DND-41 (cell line): Measurements from ENCODE around the gene SHANK1.
"Not testable (repeated sequence)": the region's sequence is repeated elsewhere in the genome, so short reads cannot be mapped to it uniquely, and the experiment has no call there.

Experiments used
- EZH2 ChIP-seq: IDR thresholded peaks from 3 replicates; pipeline ENCODE4 v1.6.1; 2012; ENCODE audit warnings: borderline replicate concordance, low read depth, mild to moderate bottlenecking, moderate library complexity, low read length, inconsistent platforms; ENCODE audit not compliant: severe bottlenecking
- TF ChIP-seq, protein P1 (sequence below): IDR thresholded peaks from 2 replicates; pipeline ENCODE4 v1.5.1; 2012; ENCODE audit warnings: borderline replicate concordance, low read length, moderate library complexity, mild to moderate bottlenecking; ENCODE audit not compliant: poor library complexity, severe bottlenecking; ENCODE audit errors: extremely low read depth

DNA sequence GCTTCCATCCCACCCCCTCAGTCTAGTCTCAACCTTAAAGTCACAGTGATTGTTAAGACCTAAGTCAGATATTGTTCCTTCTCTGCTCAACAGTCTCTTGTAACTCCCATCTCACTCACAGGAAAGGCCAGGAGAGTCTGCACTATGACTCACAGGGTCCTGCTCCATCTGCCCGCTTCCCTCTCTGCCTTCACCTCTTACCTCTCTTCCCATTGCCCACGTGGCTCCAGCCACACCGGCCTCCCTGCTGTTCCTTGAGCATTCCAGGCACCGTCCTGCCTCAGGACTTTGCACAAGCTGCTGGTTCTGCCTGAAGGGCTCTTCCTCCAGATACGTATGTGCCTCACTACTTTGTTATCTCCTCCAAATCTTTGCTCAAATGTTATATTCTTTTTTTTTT, 47.7 kb upstream of the SHANK1 start:
- TF ChIP-seq, protein P1, sequence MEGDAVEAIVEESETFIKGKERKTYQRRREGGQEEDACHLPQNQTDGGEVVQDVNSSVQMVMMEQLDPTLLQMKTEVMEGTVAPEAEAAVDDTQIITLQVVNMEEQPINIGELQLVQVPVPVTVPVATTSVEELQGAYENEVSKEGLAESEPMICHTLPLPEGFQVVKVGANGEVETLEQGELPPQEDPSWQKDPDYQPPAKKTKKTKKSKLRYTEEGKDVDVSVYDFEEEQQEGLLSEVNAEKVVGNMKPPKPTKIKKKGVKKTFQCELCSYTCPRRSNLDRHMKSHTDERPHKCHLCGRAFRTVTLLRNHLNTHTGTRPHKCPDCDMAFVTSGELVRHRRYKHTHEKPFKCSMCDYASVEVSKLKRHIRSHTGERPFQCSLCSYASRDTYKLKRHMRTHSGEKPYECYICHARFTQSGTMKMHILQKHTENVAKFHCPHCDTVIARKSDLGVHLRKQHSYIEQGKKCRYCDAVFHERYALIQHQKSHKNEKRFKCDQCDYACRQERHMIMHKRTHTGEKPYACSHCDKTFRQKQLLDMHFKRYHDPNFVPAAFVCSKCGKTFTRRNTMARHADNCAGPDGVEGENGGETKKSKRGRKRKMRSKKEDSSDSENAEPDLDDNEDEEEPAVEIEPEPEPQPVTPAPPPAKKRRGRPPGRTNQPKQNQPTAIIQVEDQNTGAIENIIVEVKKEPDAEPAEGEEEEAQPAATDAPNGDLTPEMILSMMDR, result not testable (repeated sequence)
- not testable (repeated sequence) for TF ChIP-seq EZH2
